DND-41 (cell line): ENCODE data around the gene TMEM270.

Experiments
- EZH2 ChIP-seq: IDR thresholded peaks from 3 replicates; pipeline ENCODE4 v1.6.1; 2012; ENCODE audit warnings: borderline replicate concordance, low read depth, mild to moderate bottlenecking, moderate library complexity, low read length, inconsistent platforms; ENCODE audit not compliant: severe bottlenecking
- TF ChIP-seq, protein P1 (sequence below): IDR thresholded peaks from 2 replicates; pipeline ENCODE4 v1.5.1; 2012; ENCODE audit warnings: borderline replicate concordance, low read length, moderate library complexity, mild to moderate bottlenecking; ENCODE audit not compliant: poor library complexity, severe bottlenecking; ENCODE audit errors: extremely low read depth

DNA sequence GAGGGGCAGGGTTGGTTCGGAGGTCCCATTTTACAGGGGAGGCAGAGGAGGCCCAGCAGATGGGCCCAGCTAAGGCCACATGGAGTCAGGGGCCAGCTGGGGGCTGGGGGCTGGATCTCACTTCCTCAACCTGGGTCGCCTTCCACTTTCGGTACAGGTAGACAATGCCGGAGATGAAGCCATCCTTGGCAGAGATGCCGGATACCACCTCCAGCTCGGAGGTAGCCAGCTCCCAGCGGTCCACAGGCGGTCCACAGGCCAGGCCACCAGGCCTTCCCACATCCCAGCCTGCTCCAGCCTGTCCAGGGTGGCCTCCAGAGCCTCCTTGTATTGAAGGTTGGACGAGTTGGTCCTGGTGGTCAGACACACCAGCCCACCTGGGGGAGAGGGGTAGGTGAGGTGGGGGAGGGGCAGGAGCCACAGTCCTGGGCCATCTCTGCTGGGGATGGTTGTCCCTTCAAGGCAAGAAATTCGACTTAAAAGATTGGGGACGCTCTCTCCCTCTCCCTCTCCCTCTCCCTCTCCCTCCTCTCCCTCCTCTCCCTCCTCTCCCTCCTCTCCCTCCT, 26.2 kb upstream of the TMEM270 start:
- no peak for TF ChIP-seq EZH2
- TF ChIP-seq, protein P1, sequence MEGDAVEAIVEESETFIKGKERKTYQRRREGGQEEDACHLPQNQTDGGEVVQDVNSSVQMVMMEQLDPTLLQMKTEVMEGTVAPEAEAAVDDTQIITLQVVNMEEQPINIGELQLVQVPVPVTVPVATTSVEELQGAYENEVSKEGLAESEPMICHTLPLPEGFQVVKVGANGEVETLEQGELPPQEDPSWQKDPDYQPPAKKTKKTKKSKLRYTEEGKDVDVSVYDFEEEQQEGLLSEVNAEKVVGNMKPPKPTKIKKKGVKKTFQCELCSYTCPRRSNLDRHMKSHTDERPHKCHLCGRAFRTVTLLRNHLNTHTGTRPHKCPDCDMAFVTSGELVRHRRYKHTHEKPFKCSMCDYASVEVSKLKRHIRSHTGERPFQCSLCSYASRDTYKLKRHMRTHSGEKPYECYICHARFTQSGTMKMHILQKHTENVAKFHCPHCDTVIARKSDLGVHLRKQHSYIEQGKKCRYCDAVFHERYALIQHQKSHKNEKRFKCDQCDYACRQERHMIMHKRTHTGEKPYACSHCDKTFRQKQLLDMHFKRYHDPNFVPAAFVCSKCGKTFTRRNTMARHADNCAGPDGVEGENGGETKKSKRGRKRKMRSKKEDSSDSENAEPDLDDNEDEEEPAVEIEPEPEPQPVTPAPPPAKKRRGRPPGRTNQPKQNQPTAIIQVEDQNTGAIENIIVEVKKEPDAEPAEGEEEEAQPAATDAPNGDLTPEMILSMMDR = no peak
